SK-N-MC (cell line): ENCODE results near the gene ITPKB.

Source experiments
- EZH2 ChIP-seq: fragments of 200-600 bp; sonication (generic); IDR thresholded peaks from one replicate; pipeline ENCODE4 v1.6.1; 2017; ENCODE audit warnings: antibody characterized with exemption
- POLR2AphosphoS5 ChIP-seq: IDR thresholded peaks from 2 replicates; pipeline ENCODE4 v1.6.1; 2012; ENCODE audit warnings: mild to moderate bottlenecking, low read depth, low read length, borderline replicate concordance

- TF ChIP-seq POLR2AphosphoS5 (no peak), EZH2 (no peak)
These were observed 131.3 kb downstream of the ITPKB start for GRCh38 chr1:226607821-226608220.
